Measurements from ENCODE around the gene CCP110.

- TF ChIP-seq POLR2AphosphoS5 (IDR thresholded peaks at IDR 0.05; ENCODE audit: borderline replicate concordance, low read depth, low read length) (no peak), EZH2 (IDR thresholded peaks at IDR 0.05) (no peak)
These were observed 35.6 kb downstream of the CCP110 start for GRCh38 chr16:19559242-19559910.
